Brain microvascular endothelial cell (primary cell): ENCODE measurements around the gene ZNF22.

Source experiments
- DNase-seq: peaks from one replicate; pipeline ENCODE4 v3.0.0-alpha.2; 2020
- H3K27ac ChIP-seq: fragments of 250-450 bp; sonication (Bioruptor Pico); 2 replicates; pipeline ENCODE4 v1.5.1; 2020; ENCODE audit warnings: mild to moderate bottlenecking, moderate library complexity
- H3K27me3 ChIP-seq: fragments of 250-450 bp; sonication (Bioruptor Pico); replicated peaks from 2 replicates; pipeline ENCODE4 v1.5.1; 2020; ENCODE audit warnings: mild to moderate bottlenecking
- H3K36me3 ChIP-seq: fragments of 250-450 bp; sonication (Bioruptor Pico); replicated peaks from 2 replicates; pipeline ENCODE4 v1.5.1; 2020; ENCODE audit warnings: mild to moderate bottlenecking
- H3K4me3 ChIP-seq: 2 replicates; pipeline ENCODE4 v1.5.1; 2011; ENCODE audit warnings: low read depth, mild to moderate bottlenecking, control low read depth, low read length, moderate library complexity
- CTCF ChIP-seq: IDR thresholded peaks from 2 replicates; pipeline ENCODE4 v1.5.1; 2011; ENCODE audit warnings: low read depth, mild to moderate bottlenecking, moderate library complexity, low read length, control low read depth, inconsistent platforms; ENCODE audit errors: missing control alignments
- in situ Hi-C: cut with HindIII; loops from 2 replicates; pipeline ENCODE4 v1.10.0; 2017; ENCODE audit warnings: low sequenced_read_pairs, low pct_ligation_motif_present

Gene ZNF22

GRCh38 chr10:44962870-44963738, 37.6 kb upstream of the ZNF22 start:
- Histone ChIP-seq H3K27me3 (no peaks in the 10 kb centered on the region), H3K27ac (no peak overlapping the region), H3K4me3 (no peak overlapping the region), H3K36me3 (no peaks in the 10 kb centered on the region)
- peak; percentile 44 for TF ChIP-seq CTCF
- in situ Hi-C loops, result no loop called here
- no peak for DNase-seq

GRCh38 chr10:44963772-44964633, 36.7 kb upstream of the ZNF22 start:
- no peak for TF ChIP-seq CTCF
- Histone ChIP-seq H3K4me3 (no peak overlapping the region), H3K27ac (no peak overlapping the region), H3K27me3 (no peaks in the 10 kb centered on the region), H3K36me3 (no peaks in the 10 kb centered on the region)
- in situ Hi-C loops, result no loop called here
- no peak for DNase-seq

- Histone ChIP-seq H3K36me3 (no peaks in the 10 kb centered on the region), H3K27me3 (no peaks in the 10 kb centered on the region), H3K4me3 (no peak overlapping the region), H3K27ac (no peak overlapping the region)
- TF ChIP-seq CTCF, result no peak
- DNase-seq, result no peak
- in situ Hi-C loops, result no loop called here
Measured at GRCh38 chr10:44965104-44965503, 35.6 kb upstream of the ZNF22 start.

GRCh38 chr10:44965651-44966097, 35.0 kb upstream of the ZNF22 start:
- DNase-seq, result no peak
- in situ Hi-C loops, result no loop called here
- Histone ChIP-seq H3K27me3 (no peaks in the 10 kb centered on the region), H3K36me3 (no peaks in the 10 kb centered on the region), H3K27ac (no peak overlapping the region), H3K4me3 (no peak overlapping the region)
- TF ChIP-seq CTCF, result no peak

GRCh38 chr10:44966129-44966815, 34.5 kb upstream of the ZNF22 start:
- H3K27ac ChIP-seq, result no peak overlapping the region
- TF ChIP-seq CTCF, result no peak
- no peaks in the 10 kb centered on the region for H3K36me3 ChIP-seq
- no peak for DNase-seq
- no peaks in the 10 kb centered on the region for H3K27me3 ChIP-seq
- in situ Hi-C loops, result no loop called here
- no peak overlapping the region for H3K4me3 ChIP-seq
